ENCODE data around the gene THBS1.

The THBS1 gene

GRCh38 chr15:39598958-39599845 lies 18.3 kb downstream of the THBS1 start:
- no peak for DNase-seq (ENCODE audit: extremely low read depth in 1 of 2, low read depth in 1 of 2)

DNA sequence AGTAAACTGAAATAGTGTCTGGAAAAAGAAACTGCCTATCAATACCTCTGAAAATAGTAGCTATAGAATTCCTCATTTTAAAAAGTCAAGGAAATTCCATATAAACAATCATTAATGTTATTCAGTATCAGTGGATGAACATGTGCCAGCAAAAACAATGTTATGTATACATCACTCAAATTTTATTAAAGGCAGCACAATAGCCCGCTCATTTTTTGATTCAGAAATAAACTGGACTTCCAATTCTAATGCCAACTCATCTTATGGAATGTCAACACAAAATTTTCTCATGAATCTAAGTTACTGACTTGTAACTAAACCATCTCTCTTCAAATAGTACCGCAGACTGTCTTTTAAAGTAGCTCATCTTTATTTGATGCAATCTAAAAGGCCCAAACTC lies 19.0 kb downstream of the THBS1 start:
- DNase-seq (ENCODE audit: extremely low read depth in 1 of 2, low read depth in 1 of 2) = no peak

GRCh38 chr15:39602143-39602542 lies 21.3 kb downstream of the THBS1 start:
- DNase-seq (ENCODE audit: extremely low read depth in 1 of 2, low read depth in 1 of 2) = no peak

DNA sequence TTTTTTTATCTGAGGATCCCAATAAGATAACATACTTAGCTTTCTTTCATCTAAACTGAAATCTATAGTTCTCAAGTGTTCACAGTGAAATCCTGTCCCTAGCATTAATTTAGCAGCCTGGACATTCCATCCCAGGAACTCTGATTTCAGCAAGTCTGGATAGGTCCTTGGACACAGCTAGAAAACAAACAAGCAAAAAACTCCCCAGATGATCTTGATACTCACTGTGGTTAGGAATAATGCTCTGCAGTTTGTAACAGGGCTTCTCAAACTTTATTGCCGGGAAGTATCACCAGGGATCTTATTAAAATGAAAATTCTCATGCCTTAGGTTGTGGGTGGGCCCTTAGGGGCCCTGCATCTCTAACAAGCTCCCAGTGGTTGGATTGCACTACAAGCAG lies 24.3 kb downstream of the THBS1 start:
- no peak for DNase-seq (ENCODE audit: extremely low read depth in 1 of 2, low read depth in 1 of 2)

- no peak for DNase-seq (ENCODE audit: extremely low read depth in 1 of 2, low read depth in 1 of 2)
Measured at GRCh38 chr15:39608185-39609139, 27.6 kb downstream of the THBS1 start.

DNA sequence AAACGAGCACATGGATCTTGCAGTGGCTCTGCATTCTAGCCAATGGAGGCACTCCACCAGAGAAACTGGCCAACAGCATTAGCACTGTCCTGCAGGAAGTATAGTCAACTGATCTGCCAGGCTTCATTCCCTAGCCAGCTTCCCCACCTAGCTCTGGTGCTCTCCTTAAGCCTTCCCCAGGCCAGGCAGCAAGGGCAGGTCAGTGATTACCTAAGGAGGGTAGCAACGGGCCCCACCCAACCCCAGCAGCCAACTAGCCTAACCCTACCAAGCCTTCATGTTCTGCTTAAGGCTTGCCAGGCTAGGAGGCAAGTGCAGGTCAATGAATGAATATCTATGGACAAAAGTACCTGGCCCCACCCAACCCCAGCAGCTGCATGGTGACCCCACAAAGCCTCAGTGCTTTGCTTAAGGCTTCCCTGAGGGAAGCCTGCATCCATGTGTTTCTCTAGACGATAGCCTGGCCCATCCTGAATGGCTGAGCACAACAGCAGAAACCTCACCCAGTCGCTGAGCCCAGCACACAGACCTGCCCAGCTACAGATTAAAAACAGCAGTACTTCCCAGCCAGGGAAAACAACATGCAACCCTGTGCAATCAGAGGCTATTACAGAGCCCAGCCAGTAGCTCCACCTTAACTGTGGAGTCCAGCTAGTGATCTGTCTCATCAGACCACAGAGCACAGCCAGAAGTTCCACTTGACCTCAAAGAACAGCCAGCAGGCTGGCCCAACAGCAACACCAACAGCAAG lies 28.5 kb downstream of the THBS1 start:
- DNase-seq (ENCODE audit: extremely low read depth in 1 of 2, low read depth in 1 of 2) = no peak

DNA sequence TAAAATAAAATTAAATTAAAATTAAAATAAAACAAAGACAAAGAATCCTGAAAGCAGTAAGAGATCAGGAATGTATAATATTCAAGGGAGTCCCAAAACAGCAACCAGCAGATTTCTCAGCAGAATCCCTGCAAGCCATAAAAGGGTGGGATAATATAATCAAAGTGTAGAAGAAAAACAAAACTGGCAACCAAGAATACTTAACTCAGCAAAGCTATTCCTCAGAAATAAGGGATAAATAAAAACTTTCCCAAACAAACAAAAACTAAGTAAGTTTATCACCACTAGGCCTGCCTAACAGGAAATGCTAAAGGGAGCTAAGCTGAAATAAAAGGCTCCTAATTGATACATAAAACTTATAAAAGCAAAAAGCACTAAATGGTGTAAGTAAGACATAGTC lies 29.8 kb downstream of the THBS1 start:
- no peak for DNase-seq (ENCODE audit: extremely low read depth in 1 of 2, low read depth in 1 of 2)

DNA sequence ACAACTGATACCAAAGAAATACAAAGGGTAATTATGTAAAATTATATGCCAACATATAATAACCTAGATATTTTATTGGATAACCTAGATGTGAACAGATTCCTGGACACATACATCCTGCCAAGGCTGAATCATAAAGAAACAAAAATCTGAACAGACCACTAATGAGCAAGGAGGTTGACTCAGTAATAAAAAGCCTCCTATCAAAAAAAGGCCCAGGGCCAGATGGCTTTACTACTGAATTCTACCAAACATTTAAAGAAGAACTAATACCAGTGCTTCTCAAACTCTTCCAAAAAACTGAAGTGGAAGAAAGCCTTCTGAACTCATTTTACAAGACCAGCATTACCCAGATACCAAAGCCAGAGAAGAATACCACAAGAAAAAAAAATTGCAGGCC lies 32.4 kb downstream of the THBS1 start:
- DNase-seq (ENCODE audit: extremely low read depth in 1 of 2, low read depth in 1 of 2) = no peak

DNA sequence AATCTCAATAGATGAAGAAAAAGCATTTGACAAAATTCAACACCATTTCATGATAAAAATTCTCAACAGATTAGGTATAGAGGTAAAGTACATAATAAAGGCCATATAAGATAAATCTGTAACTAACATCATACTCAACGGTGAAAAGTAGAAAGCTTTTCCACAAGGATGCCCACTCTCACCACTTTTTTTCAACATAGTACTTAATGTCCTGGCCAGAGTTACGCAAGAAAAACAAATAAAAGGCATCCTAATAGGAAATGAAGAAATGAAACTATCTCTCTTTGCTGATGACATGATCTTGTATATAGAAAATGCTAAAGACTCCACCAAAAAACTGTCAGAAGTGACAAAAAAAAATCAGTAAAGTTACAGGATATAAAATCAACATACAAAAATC lies 33.0 kb downstream of the THBS1 start:
- no peak for DNase-seq (ENCODE audit: extremely low read depth in 1 of 2, low read depth in 1 of 2)

DNA sequence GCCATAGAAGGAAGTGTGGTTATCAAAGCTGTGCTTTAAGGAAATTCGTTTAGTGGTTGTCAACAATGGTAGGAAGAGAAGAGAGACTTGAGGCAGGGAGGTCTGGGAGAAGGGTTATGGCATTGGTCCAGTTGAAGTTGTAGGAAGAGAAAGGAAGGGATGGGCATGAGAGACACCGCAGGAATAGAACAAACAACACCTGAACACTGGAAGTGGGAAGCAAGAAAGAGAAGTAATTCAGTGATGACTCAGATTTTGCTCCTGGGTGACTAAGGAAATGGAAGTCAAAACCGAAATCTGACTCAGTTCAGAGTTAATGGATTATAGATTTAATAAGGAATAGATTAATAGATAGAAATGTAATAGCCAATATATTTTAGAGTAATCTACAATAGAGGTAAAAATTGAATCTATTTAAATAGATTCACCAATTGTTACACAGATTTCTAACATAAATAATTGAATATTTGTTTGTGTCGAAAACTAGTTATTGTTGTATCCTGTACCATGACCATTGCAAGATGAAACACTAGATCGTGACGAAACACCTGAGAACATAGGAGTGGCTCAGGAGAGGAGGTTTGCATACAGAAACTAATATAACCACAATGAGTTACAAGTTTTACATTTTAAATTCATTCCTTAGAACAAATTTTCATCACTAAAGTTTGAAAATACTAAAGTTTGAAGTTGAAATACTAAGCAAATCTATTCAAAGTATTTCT lies 36.0 kb downstream of the THBS1 start:
- no peak for DNase-seq (ENCODE audit: extremely low read depth in 1 of 2, low read depth in 1 of 2)

DNA sequence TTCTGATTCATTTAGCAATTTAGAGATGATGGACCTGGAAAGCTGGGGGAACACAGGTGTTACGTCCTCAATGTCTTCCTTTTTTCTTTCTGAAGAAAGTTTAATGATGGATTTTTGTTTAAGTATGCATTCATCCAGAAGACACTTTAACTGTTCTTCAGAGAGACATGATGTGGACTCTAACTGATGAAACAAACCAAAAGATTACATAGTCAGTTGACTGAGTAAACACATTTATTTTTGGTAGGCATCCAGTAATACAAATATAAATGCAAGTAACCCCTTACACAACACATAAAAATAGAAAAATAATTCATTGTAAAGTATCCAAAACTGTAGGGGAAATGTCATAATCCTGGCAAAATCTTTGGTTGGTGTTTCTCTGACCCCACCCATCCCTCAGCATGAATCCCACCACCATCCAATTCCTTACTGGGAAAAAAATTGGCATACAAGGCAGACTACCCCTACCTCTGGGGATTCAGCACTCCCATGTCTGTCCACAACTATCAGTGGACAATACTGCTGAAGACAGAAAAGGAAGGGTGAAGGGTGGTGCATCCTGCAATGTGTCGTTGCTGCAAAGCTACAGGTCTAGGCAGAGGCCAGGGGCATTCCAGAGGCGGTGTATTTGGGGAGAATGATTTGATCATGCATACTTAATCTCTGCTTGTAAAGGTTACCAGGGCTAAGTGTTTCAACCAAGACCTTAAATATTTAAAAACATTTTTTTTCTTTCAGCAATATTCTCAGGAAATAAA lies 37.4 kb downstream of the THBS1 start:
- DNase-seq (ENCODE audit: extremely low read depth in 1 of 2, low read depth in 1 of 2) = no peak

- no peak for DNase-seq (ENCODE audit: extremely low read depth in 1 of 2, low read depth in 1 of 2)
Measured at GRCh38 chr15:39621210-39621609, 40.3 kb downstream of the THBS1 start.

- DNase-seq (ENCODE audit: extremely low read depth in 1 of 2, low read depth in 1 of 2) = no peak
Measured at GRCh38 chr15:39621976-39622375, 41.1 kb downstream of the THBS1 start.

GRCh38 chr15:39622660-39623516 lies 42.0 kb downstream of the THBS1 start:
- DNase-seq (ENCODE audit: extremely low read depth in 1 of 2, low read depth in 1 of 2) = no peak

GRCh38 chr15:39623529-39623931 lies 42.7 kb downstream of the THBS1 start:
- peak in 1 of 2 donors; percentile 43 for DNase-seq (ENCODE audit: extremely low read depth in 1 of 2, low read depth in 1 of 2)

DNA sequence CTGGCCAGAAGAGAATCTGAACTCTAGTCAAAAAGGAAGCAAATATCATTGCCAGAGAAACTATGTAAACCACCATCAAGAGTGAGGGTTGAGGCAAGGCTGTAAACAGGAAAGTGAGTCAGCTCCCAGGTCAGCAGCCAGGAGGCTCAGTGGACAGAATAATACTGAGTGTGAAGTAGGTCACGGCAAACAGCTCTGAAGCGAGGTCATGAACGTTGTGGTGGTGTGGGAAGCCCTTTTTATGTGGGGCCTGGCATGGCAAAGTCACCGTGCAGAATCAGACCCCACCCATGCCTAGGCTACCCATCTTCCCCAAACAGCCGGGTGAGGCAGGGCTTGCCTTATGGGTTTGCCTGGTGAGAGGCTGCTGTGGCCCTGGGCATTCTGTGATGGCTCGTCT lies 43.9 kb downstream of the THBS1 start:
- peak; percentile 46 to 67 for DNase-seq (ENCODE audit: extremely low read depth in 1 of 2, low read depth in 1 of 2)

- no peak for DNase-seq (ENCODE audit: extremely low read depth in 1 of 2, low read depth in 1 of 2)
Measured at GRCh38 chr15:39625451-39625850, 44.6 kb downstream of the THBS1 start.

DNA sequence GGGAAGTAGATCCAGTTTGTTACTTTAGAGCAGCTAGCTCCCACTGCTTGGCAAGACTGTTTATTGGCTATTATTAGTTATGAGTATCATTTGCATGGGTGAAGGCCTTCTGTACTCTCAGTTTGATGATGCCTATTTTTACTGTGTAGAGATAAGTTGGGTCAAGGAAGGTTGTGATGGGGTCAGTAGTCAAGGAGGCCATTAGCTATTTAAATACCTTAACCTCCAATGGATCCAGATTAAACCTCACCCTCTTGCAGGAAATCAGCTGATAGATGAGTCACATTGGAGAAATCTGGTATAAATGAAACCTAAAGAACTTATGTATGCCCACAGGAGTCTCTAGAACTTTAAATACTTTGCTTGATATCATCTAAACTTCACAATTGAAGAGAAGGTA lies 45.0 kb downstream of the THBS1 start:
- no peak for DNase-seq (ENCODE audit: extremely low read depth in 1 of 2, low read depth in 1 of 2)

Measured in stimulated activated CD8-positive, alpha-beta memory T cell treated with anti-CD3 and anti-CD28 coated beads, Interleukin-7, amount 100 ng/mL, for 48 hours (primary cell).